Stimulated activated CD4-positive, alpha-beta T cell treated with anti-CD3 and anti-CD28 coated beads, Interleukin-4, amount 100 ng/mL, for 4 hours (primary cell): ENCODE results near the gene PITPNB.

ENCODE experiments used
- DNase-seq, 2 experiments: peaks; one replicate each; pipeline ENCODE4 v3.0.0-alpha.2; 2020

Gene PITPNB

GRCh38 chr22:27853424-27853823 lies 65.6 kb downstream of the PITPNB start:
- DNase-seq, result no peak

DNA sequence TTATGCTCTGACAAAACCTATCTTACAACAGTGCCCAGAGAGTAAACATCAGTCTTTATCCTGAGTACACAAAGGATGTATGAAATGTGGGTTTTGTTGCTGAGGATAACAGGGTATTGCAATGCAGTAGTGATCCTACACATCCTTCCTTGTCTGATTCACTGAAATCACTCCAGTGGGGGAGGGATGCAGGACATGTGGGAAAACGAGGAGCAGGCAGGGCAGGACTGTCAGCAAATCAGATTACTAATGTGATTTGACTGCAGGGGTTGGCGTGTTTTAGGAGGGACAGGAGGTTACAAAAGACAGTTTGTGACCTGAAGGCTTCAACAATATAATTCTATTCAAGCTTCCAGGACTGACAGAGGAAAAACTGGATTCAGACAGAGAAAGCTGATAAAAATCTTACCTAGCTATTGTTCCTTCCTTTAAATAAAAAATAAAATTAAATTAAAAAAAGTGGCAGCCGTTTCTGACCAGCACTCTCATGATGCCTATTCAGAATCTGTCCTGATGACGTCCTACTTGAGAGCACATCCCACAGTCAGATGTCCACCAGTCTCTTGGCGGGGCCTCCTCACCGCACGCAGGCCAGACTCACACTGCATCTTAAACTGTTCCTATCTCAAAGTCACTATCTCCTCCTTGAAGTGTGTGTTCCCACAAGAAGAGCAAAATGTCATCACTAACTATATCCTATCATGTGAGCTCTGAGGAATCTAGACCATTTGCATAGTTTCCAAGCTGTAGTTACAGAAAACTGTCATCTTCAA lies 66.9 kb downstream of the PITPNB start:
- no peak for DNase-seq

- DNase-seq, result no peak
These were observed 69.0 kb downstream of the PITPNB start for GRCh38 chr22:27850000-27850521.

DNA sequence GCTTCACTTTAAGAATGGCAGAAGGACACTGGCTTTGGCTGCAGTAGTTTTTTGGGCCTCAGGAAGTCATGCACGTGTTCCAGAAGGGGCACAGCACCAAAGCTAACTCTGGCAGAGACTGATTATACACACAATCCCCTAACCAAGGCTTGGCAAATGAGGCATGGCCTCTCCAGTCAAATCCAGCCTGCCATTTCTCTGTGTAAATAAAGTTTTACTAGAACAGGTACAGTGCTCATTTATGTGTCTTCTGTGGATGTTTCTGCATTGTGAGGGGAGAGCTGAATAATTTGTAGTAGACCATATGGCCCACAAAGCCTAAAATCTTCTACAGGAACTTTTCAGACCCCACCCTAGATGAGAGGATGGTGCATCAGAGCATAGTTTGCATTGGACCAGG lies 71.1 kb downstream of the PITPNB start:
- no peak for DNase-seq

DNA sequence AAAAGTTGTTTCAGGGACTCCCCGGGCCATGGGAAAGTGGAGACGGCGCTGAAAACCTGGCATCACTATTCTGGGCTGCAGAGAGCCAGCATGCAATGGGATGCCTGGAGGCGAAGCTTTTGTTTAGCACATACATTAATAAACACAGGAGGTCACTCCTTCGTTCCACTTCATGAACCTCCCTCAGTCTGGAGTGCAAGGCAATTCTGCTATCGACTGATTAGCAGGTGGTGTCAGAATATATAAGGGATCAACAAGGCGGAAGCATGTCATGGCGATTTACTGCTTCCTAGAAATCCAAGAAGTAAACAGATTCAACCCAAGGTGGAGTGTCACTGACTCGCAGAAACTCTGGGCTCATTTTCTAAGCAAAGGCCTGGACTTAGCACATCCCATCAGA lies 72.1 kb downstream of the PITPNB start:
- no peak for DNase-seq

- DNase-seq, result no peak
These were observed 72.8 kb downstream of the PITPNB start for GRCh38 chr22:27846248-27846757.

GRCh38 chr22:27845644-27846043 lies 73.4 kb downstream of the PITPNB start:
- no peak for DNase-seq

GRCh38 chr22:27844656-27845591 lies 74.1 kb downstream of the PITPNB start:
- DNase-seq, result no peak

DNA sequence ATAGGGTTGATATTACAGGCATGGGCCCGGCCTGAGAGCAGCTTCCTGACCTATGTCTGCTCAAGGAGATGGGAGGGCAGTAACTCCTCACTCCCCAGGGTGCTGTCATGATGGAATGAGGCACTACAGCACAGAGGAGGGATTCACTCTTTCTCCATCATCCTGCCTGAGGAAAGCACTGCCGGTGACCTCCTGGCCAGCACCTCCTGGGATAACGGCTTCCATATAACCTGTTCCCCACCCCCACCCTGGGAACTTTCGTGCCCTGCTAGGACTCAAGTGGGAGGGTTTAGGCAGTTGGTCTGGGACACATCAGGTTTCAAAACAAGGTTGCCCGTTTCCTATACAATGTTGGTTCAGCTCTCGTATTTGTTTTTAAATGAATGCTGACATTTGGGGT lies 74.8 kb downstream of the PITPNB start:
- no peak for DNase-seq

- no peak for DNase-seq
These were observed 75.6 kb downstream of the PITPNB start for GRCh38 chr22:27843441-27843840.

- DNase-seq, result no peak
These were observed 76.2 kb downstream of the PITPNB start for GRCh38 chr22:27842669-27843431.

GRCh38 chr22:27842201-27842600 lies 76.9 kb downstream of the PITPNB start:
- DNase-seq, result no peak

- no peak for DNase-seq
These were observed 78.6 kb downstream of the PITPNB start for GRCh38 chr22:27840436-27840835.

GRCh38 chr22:27839057-27839660 lies 79.9 kb downstream of the PITPNB start:
- DNase-seq, result no peak

DNA sequence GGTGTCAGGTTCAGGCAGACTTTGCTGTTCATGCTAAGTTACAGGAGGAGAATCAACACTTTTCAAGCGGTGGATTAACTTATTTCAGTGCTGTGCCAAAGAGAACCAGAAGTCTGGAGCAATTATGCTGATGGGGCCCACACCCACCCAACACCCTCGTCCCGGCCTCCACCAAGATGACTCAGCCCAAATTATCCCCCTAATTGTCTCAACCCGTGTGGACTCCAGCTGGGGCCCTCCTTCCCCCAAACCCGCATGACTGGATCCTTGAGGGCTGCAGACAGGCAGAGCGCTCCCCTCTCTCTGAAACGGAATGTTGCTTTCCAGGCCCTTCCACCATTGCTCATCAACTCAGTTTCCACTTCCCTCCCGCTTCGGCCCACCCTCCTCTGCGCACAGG lies 82.9 kb downstream of the PITPNB start:
- DNase-seq, result no peak

- no peak for DNase-seq
These were observed 83.6 kb downstream of the PITPNB start for GRCh38 chr22:27835446-27835845.

DNA sequence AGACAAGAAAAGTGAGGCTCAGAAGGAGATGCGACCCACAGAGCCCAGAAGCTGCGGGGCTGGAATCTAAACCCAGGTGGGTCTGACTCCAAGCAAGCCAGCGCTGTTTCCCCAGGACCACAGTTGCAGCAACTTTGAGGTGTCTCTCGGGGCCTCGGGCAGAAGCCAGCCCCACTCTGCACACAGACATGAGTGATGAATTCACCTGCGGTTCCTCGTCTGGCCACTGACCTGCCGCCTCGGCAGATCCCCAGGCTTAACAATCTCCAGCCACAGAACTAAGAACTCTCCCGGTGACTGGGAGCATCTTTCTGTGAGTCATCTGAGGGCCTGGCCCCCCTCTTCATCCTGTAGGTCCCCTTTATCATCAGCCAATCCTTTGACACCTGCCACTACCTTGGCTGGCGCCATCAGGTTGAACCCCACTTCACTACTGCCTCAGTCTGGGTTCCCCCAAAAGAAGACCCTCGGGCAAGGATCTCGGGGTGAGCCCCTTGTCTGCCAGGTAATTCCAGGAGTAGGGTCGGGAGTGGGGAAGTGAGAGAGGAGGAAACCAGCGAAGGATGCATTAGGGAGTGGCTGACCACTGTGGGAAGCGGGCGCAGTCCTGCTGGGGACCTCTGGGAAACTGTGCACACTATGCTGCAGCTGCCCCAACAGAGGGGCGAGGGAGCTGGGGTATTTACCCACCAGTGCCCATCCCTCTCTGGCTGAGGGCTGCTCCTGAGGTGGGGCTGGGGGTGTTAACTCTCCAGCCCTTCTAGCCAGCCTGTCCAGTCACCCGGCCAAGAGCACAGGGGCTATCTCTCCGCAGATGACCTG lies 84.5 kb downstream of the PITPNB start:
- no peak for DNase-seq

GRCh38 chr22:27833803-27834202 lies 85.3 kb downstream of the PITPNB start:
- DNase-seq, result no peak

DNA sequence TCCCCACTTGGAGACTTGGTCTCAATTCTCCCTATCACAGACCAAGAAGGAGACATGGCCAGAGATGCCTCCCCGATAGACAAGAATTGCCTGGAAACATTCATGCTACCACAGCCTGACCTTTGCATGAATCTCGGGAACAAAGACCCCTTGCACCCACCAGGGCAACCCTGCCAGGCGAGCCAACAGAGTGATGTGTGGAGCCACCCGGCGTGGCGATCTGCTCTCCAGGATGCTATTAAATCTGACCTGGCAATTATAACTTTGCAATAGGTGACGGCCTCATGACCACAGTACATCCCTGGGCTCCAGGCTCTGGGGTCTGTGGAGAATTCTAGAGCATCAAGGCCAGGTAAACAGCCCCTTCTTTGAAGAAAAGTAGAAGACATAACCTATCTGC lies 86.5 kb downstream of the PITPNB start:
- no peak for DNase-seq

GRCh38 chr22:27829620-27830019 lies 89.4 kb downstream of the PITPNB start:
- DNase-seq, result no peak
